Kidney (tissue), 14 donors: ENCODE data around the gene NFIA. TPM values are rescaled to one million over a fixed set of nuclear protein-coding genes. Genes with fewer than 3 reads are reported as not detected.

Source experiments
- DNase-seq, 5 donors: peaks; one replicate each; pipeline ENCODE4 v3.0.0-alpha.2; 2013 to 2020
- FAIRE-seq: peaks from 2 replicates; lab custom pipeline; 2012; peaks lifted over from hg19 to GRCh38; lab: Jason Lieb, UNC
- H3K27ac ChIP-seq, 2 donors: one replicate each; pipeline ENCODE4 v1.7.0; 2013; ENCODE audit warnings: low read depth in 2 of 2, low read length in 2 of 2, inconsistent platforms in 1 of 2
- H3K27me3 ChIP-seq: one replicate; pipeline ENCODE4 v1.7.1; 2013; ENCODE audit warnings: low read length, inconsistent platforms; ENCODE audit not compliant: control insufficient read depth, insufficient read depth
- H3K36me3 ChIP-seq, 3 donors: one replicate each; pipeline versions ENCODE4 v1.7.0 to v1.7.1; 2013; ENCODE audit warnings: low read length in 3 of 3, control low read depth in 1 of 3, inconsistent platforms in 1 of 3; ENCODE audit not compliant: insufficient read depth in 3 of 3, control insufficient read depth in 2 of 3
- H3K4me1 ChIP-seq, 3 donors: one replicate each; pipeline versions ENCODE4 v1.7.0 to v1.7.1; 2013; ENCODE audit warnings: low read length in 3 of 3, inconsistent platforms in 1 of 3, low read depth in 1 of 3; ENCODE audit not compliant: control insufficient read depth in 2 of 3, insufficient read depth in 2 of 3
- H3K4me3 ChIP-seq, 3 donors: one replicate each; pipeline versions ENCODE4 v1.7.0 to v1.8.1; 2013; ENCODE audit warnings: low read length in 3 of 3, control low read depth in 1 of 3, inconsistent platforms in 1 of 3
- H3K9ac ChIP-seq, 3 donors: one replicate each; pipeline versions ENCODE4 v1.7.0 to v1.7.1; 2013; ENCODE audit warnings: low read length in 3 of 3, control low read depth in 1 of 3, inconsistent platforms in 1 of 3
- H3K9me3 ChIP-seq, 3 donors: one replicate each; pipeline versions ENCODE4 v1.7.0 to v1.7.1; 2013; ENCODE audit warnings: low read length in 3 of 3, control low read depth in 1 of 3, inconsistent platforms in 1 of 3; ENCODE audit not compliant: control insufficient read depth in 2 of 3, insufficient read depth in 1 of 3
- CTCF ChIP-seq: IDR thresholded peaks from 3 replicates; pipeline ENCODE4 v1.5.1; 2012; ENCODE audit warnings: mild to moderate bottlenecking, moderate library complexity, borderline replicate concordance; ENCODE audit not compliant: insufficient read depth; ENCODE audit errors: extremely low read depth
- intact Hi-C: fragments of 100-400 bp; cut with DNase I; formaldehyde crosslinking; loops from one replicate; pipeline ENCODE4 v1.11.1; 2022
- polyA plus RNA-seq: library from polyadenylated mRNA; stranded (reverse); fragments of 350-450 nt; fragmentation: Illumina TruSeq; extraction: RNeasy Lipid Tissue Mini Kit (QIAGEN cat#74804); gene quantifications from one replicate; pipeline ENCODE4 v1.2.3, GENCODE V29; 2014; ENCODE audit warnings: low read depth, low replicate concordance; ENCODE audit not compliant: insufficient read depth
- total RNA-seq: library from RNA; stranded (reverse); fragmentation: NEBNext Ultra II Directional; extraction: Animal tissue kit (Norgen Biotek cat#: 25700); gene quantifications from one replicate; pipeline ENCODE4 v1.2.1, GENCODE V29; 2021
- donor health status: control.
- donor health status: control.
- donor health status: control.
- donor health status: control.
- donor health status: control.
- donor health status: DM: yes; HTN: yes; CAD: no.
- donor health status: Normal renal cell carcinoma (clear cell type).

NFIA gene
- total and polyA plus RNA-seq, 2 donors from 2014 or later = 4.8 to 87.5 TPM

GRCh38 chr1:61474269-61474817 lies 392.0 kb downstream of the NFIA start:
- TF ChIP-seq CTCF = no peak

GRCh38 chr1:61474963-61475362 lies 392.6 kb downstream of the NFIA start:
- TF ChIP-seq CTCF = no peak
- no peaks in the 10 kb centered on the region for H3K27me3 ChIP-seq
- H3K36me3 ChIP-seq = no peaks in the 10 kb centered on the region
- DNase-seq (no peak), FAIRE-seq (no peak)
- no peaks in the 10 kb centered on the region for H3K9me3 ChIP-seq
- H3K4me3 ChIP-seq = no peak overlapping the region
- intact Hi-C loops = no loop called here
- no peak overlapping the region for H3K9ac ChIP-seq
- H3K4me1 ChIP-seq = no peaks in the 10 kb centered on the region
- H3K27ac ChIP-seq = no peak overlapping the region

More at GRCh38 chr1:61474269-61474817, 392.0 kb downstream of the NFIA start:
- Histone ChIP-seq H3K9ac (no peak overlapping the region), H3K27me3 (no peaks in the 10 kb centered on the region), H3K4me1 (no peaks in the 10 kb centered on the region), H3K4me3 (no peak overlapping the region), H3K36me3 (no peaks in the 10 kb centered on the region), H3K27ac (no peak overlapping the region), H3K9me3 (no peaks in the 10 kb centered on the region)
- DNase-seq (no peak), FAIRE-seq (no peak)
- intact Hi-C loops = no loop called here

- TF ChIP-seq CTCF = no peak
- intact Hi-C loops = no loop called here
- H3K4me1 ChIP-seq = no peaks in the 10 kb centered on the region
- DNase-seq (no peak), FAIRE-seq (no peak)
- no peak overlapping the region for H3K9ac ChIP-seq
- H3K27ac ChIP-seq = no peak overlapping the region
- no peak overlapping the region for H3K4me3 ChIP-seq
- H3K36me3 ChIP-seq = no peaks in the 10 kb centered on the region
- H3K27me3 ChIP-seq = no peaks in the 10 kb centered on the region
- H3K9me3 ChIP-seq = no peaks in the 10 kb centered on the region
Measured at GRCh38 chr1:61477301-61477700, 394.9 kb downstream of the NFIA start.
